Calu3 (cell line): ENCODE data around the gene TREML2. TPM values are rescaled to one million over a fixed set of nuclear protein-coding genes. Genes with fewer than 3 reads are reported as not detected.

ENCODE experiments used
- BruUV-seq: library from RNA; stranded (reverse); fragments of 400-500 nt; replicated peaks from 2 replicates; lab custom pipeline; 2021; lab: Mats Ljungman, UMichigan
- CTCF ChIA-PET: fragments of 300-600 bp; sonication (Branson Sonifier 250); formaldehyde crosslinking; loops from one replicate; lab custom pipeline; 2022; ENCODE audit warnings: antibody characterized with exemption; lab: Charles Lee
- DNase-seq: peaks from one replicate; pipeline ENCODE4 v3.0.0; 2022
- H3K27ac Mint-ChIP-seq: one replicate; pipeline ENCODE4 v1.8.0; 2022; ENCODE audit warnings: mixed read lengths; ENCODE audit not compliant: unreplicated experiment
- H3K27me3 Mint-ChIP-seq: one replicate; pipeline ENCODE4 v1.8.0; 2022; ENCODE audit warnings: mixed read lengths; ENCODE audit not compliant: unreplicated experiment
- H3K36me3 Mint-ChIP-seq: one replicate; pipeline ENCODE4 v1.8.0; 2022; ENCODE audit warnings: mild to moderate bottlenecking, moderate library complexity, mixed read lengths; ENCODE audit not compliant: insufficient read depth, unreplicated experiment
- H3K4me1 Mint-ChIP-seq: one replicate; pipeline ENCODE4 v1.8.0; 2022; ENCODE audit warnings: mild to moderate bottlenecking, low read depth, mixed read lengths; ENCODE audit not compliant: unreplicated experiment
- H3K4me3 Mint-ChIP-seq: one replicate; pipeline ENCODE4 v1.8.0; 2022; ENCODE audit warnings: mild to moderate bottlenecking, low read depth, moderate library complexity, mixed read lengths; ENCODE audit not compliant: unreplicated experiment
- H3K9me3 Mint-ChIP-seq: one replicate; pipeline ENCODE4 v1.8.0; 2022; ENCODE audit warnings: low read depth, mixed read lengths; ENCODE audit not compliant: unreplicated experiment
- intact Hi-C: fragments of 100-400 bp; cut with micrococcal nuclease; formaldehyde crosslinking; loops from one replicate; pipeline ENCODE4 v1.10.0; 2022; ENCODE audit not compliant: unreplicated experiment
- total RNA-seq: library from RNA; stranded (reverse); gene quantifications from 2 replicates; pipeline ENCODE4 v1.2.3, GENCODE V29; 2022
- TF ChIP-seq, protein P1 (sequence below): fragments of 200-600 bp; IDR thresholded peaks from one replicate; pipeline ENCODE4 v1.8.0; 2022; ENCODE audit warnings: antibody characterized with exemption; ENCODE audit not compliant: unreplicated experiment

TREML2 gene
- total RNA-seq, 1 experiment from 2014 or later: not detected

- H3K27ac Mint-ChIP-seq: no peak overlapping the region
- no peaks in the 10 kb centered on the region for H3K36me3 Mint-ChIP-seq
- peaks cover 45% of the 10 kb centered on the region for H3K27me3 Mint-ChIP-seq
- no peak overlapping the region for H3K4me3 Mint-ChIP-seq
- no peaks in the 10 kb centered on the region for H3K9me3 Mint-ChIP-seq
- BruUV-seq: no TSS peak
- intact Hi-C loops: no loop called here
- CTCF ChIA-PET: interaction anchor here (0.6 kb wide), 1 partner anchor 1487 kb away, joined by 3 read pairs; no protein-coding TSS in a partner anchor
- H3K4me1 Mint-ChIP-seq: peaks cover 10% of the 10 kb centered on the region
- TF ChIP-seq, protein P1, sequence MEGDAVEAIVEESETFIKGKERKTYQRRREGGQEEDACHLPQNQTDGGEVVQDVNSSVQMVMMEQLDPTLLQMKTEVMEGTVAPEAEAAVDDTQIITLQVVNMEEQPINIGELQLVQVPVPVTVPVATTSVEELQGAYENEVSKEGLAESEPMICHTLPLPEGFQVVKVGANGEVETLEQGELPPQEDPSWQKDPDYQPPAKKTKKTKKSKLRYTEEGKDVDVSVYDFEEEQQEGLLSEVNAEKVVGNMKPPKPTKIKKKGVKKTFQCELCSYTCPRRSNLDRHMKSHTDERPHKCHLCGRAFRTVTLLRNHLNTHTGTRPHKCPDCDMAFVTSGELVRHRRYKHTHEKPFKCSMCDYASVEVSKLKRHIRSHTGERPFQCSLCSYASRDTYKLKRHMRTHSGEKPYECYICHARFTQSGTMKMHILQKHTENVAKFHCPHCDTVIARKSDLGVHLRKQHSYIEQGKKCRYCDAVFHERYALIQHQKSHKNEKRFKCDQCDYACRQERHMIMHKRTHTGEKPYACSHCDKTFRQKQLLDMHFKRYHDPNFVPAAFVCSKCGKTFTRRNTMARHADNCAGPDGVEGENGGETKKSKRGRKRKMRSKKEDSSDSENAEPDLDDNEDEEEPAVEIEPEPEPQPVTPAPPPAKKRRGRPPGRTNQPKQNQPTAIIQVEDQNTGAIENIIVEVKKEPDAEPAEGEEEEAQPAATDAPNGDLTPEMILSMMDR: no peak
- DNase-seq: no peak
Observed at GRCh38 chr6:41199552-41200246, 1.2 kb downstream of the TREML2 start.

- Mint-ChIP-seq H3K27ac (no peak overlapping the region), H3K9me3 (no peaks in the 10 kb centered on the region), H3K36me3 (no peaks in the 10 kb centered on the region), H3K4me3 (no peak overlapping the region), H3K4me1 (peaks cover 10% of the 10 kb centered on the region), H3K27me3 (peaks cover 66% of the 10 kb centered on the region)
- no TSS peak for BruUV-seq
- intact Hi-C loops: no loop called here
- TF ChIP-seq, protein P1: no peak
- CTCF ChIA-PET: interaction anchor here (0.8 to 1.0 kb wide), 2 partner anchors 15 to 20 kb away, joined by 3 read pairs; no protein-coding TSS in a partner anchor
- DNase-seq: no peak
Observed at GRCh38 chr6:41197234-41197633, 3.7 kb downstream of the TREML2 start.

DNA sequence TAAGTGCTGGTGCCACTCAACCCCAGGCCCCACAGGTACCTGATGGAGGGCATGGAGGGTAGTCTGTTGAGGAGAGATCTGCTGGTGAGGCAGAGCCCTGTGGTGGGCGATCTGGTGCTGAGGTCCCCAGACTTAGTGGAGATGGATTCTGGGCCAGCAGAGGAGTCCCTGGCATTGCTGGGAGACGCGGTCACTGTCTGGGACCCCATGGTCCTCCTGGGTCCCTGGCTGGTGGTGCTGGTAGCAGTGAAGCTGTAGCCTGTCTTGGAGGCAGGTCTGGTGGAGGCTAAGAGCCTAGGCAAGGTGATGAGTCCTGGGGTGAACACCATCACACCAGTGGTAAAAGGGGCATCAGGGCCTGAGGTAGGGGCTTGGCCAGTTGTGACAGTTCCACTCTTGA is 6.6 kb downstream of the TREML2 start:
- Mint-ChIP-seq H3K27ac (no peak overlapping the region), H3K9me3 (no peaks in the 10 kb centered on the region), H3K36me3 (no peaks in the 10 kb centered on the region), H3K27me3 (peaks cover 95% of the 10 kb centered on the region), H3K4me1 (peaks cover 3% of the 10 kb centered on the region), H3K4me3 (no peak overlapping the region)
- intact Hi-C loops: no loop called here
- TF ChIP-seq, protein P1: no peak
- BruUV-seq: no TSS peak
- CTCF ChIA-PET: no interaction called here
- DNase-seq: no peak

- Mint-ChIP-seq H3K27me3 (peaks cover 100% of the 10 kb centered on the region), H3K4me1 (no peaks in the 10 kb centered on the region)
- intact Hi-C loops: no loop called here
Observed at GRCh38 chr6:41193884-41194283, 7.1 kb downstream of the TREML2 start.

More at GRCh38 chr6:41193884-41194283, 7.1 kb downstream of the TREML2 start:
- TF ChIP-seq, protein P1: no peak
- BruUV-seq: no TSS peak
- Mint-ChIP-seq H3K9me3 (no peaks in the 10 kb centered on the region), H3K36me3 (no peaks in the 10 kb centered on the region), H3K27ac (no peak overlapping the region), H3K4me3 (no peak overlapping the region)
- CTCF ChIA-PET: no interaction called here
- DNase-seq: no peak
